B cell (primary cell): Measurements from ENCODE around the gene ATP8B1.

Experiments used
- CTCF ChIP-seq: fragments of 200-600 bp; IDR thresholded peaks from one replicate; pipeline ENCODE4 v1.8.0; 2022; ENCODE audit warnings: antibody characterized with exemption, mild to moderate bottlenecking
- EZH2 ChIP-seq: IDR thresholded peaks from 2 replicates; pipeline ENCODE4 v1.6.1; 2012; ENCODE audit warnings: borderline replicate concordance, low read depth, mild to moderate bottlenecking, moderate library complexity, low read length; ENCODE audit not compliant: insufficient read depth, poor library complexity, severe bottlenecking

DNA sequence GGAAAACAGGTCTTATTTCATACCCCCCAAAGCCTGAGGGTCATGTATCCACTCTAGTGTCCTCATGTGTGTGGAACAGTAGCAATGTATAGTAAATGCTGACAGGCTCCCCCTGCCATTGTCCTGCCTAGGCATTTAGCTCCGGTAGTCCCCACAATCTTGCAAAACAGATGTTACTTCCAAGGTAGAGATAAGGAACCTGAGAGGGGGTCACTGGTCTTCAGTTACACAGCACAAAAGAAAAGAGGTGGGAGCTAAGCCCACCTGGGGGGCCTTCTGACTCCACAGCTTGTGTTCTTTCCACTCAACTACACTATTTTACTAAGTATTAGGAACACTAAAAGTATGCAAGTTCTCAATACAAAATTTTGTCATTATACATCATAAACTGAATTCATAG lies 199.2 kb downstream of the ATP8B1 start:
- TF ChIP-seq CTCF (no peak), EZH2 (no peak)
